K562 (cell line): ENCODE measurements around the gene KRT80.

ENCODE experiments used
- GABPB1 ChIP-seq: sonication (generic); formaldehyde crosslinking; IDR thresholded peaks from 2 replicates; pipeline ENCODE4 v1.8.0; 2022; ENCODE audit warnings: mild to moderate bottlenecking, missing genetic modification reagents
- PHB2 ChIP-seq: fragments of 450-650 bp; IDR thresholded peaks from 2 replicates; pipeline ENCODE4 v1.6.1; 2017; ENCODE audit warnings: low read depth
- SREBF1 ChIP-seq: fragments of 150-350 bp; IDR thresholded peaks from 2 replicates; pipeline ENCODE4 v1.6.1; 2014; ENCODE audit warnings: antibody characterized with exemption, low read depth, low read length, borderline replicate concordance

GRCh38 chr12:52190860-52191729, 719 bp downstream of the KRT80 start:
- TF ChIP-seq GABPB1 (CRISPR knock-in tag), result no peak
- no peak for TF ChIP-seq PHB2
- no peak for TF ChIP-seq SREBF1
